CD4-positive, CD25-positive, alpha-beta regulatory T cell (primary cell): Measurements from ENCODE around the gene TMEM115. TPM values are rescaled to one million over a fixed set of nuclear protein-coding genes. Genes with fewer than 3 reads are reported as not detected.

Experiments
- ATAC-seq, 2 donors: fragments of 150-1000 bp; cut with Tn5 transposase; one replicate each; pipeline ENCODE4 v1.10.0; 2021; ENCODE audit warnings: low read depth in 2 of 2, moderate number of reproducible peaks in 2 of 2, moderate library complexity in 1 of 2
- DNase-seq, 3 donors: peaks; one replicate each; pipeline versions ENCODE4 v3.0.0 to v3.0.0-alpha.2; 2012 to 2022; ENCODE audit warnings: mixed read lengths in 1 of 3
- H3K27ac ChIP-seq: one replicate; pipeline ENCODE4 v1.7.0; 2013; ENCODE audit warnings: mild to moderate bottlenecking, low read length; ENCODE audit not compliant: insufficient read depth, poor library complexity, severe bottlenecking
- H3K27me3 ChIP-seq: one replicate; pipeline ENCODE4 v1.7.0; 2013; ENCODE audit warnings: low read length; ENCODE audit not compliant: control insufficient read depth, insufficient read depth
- H3K36me3 ChIP-seq: one replicate; pipeline ENCODE4 v1.7.0; 2013; ENCODE audit warnings: mild to moderate bottlenecking, low read length, moderate library complexity; ENCODE audit not compliant: control insufficient read depth, insufficient read depth
- H3K4me1 ChIP-seq: 2 replicates; pipeline ENCODE4 v1.7.0; 2013; ENCODE audit warnings: mild to moderate bottlenecking, low read length; ENCODE audit not compliant: insufficient read depth, control insufficient read depth, poor library complexity, severe bottlenecking
- H3K4me3 ChIP-seq: one replicate; pipeline ENCODE4 v1.7.0; 2013; ENCODE audit warnings: low read depth, mild to moderate bottlenecking, low read length, moderate library complexity
- H3K9me3 ChIP-seq, 2 experiments: 1 replicate in 1 of 2; 2 replicates in 1 of 2; pipeline ENCODE4 v1.7.0; 2013; ENCODE audit warnings: low read length in 2 of 2, mild to moderate bottlenecking in 1 of 2, moderate library complexity in 1 of 2; ENCODE audit not compliant: control insufficient read depth in 2 of 2
- H3K27ac Mint-ChIP-seq, 3 donors: one replicate each; pipeline ENCODE4 v1.8.0; 2020 to 2022; ENCODE audit warnings: mild to moderate bottlenecking in 3 of 3, mixed read lengths in 3 of 3, moderate library complexity in 2 of 3
- H3K27me3 Mint-ChIP-seq: one replicate; pipeline ENCODE4 v1.8.0; 2022; ENCODE audit warnings: mild to moderate bottlenecking, mixed read lengths
- H3K36me3 Mint-ChIP-seq: one replicate; pipeline ENCODE4 v1.8.0; 2020; ENCODE audit warnings: mixed read lengths
- H3K4me1 Mint-ChIP-seq, 4 donors: one replicate each; pipeline ENCODE4 v1.8.0; 2020 to 2022; ENCODE audit warnings: mixed read lengths in 4 of 4, mild to moderate bottlenecking in 1 of 4
- H3K4me3 Mint-ChIP-seq, 4 donors: one replicate each; pipeline ENCODE4 v1.8.0; 2020 to 2022; ENCODE audit warnings: mild to moderate bottlenecking in 4 of 4, mixed read lengths in 4 of 4, moderate library complexity in 3 of 4
- H3K9me3 Mint-ChIP-seq, 7 donors: one replicate each; pipeline ENCODE4 v1.8.0; 2020 to 2022; ENCODE audit warnings: mixed read lengths in 7 of 7, mild to moderate bottlenecking in 3 of 7, moderate library complexity in 2 of 7
- polyA plus RNA-seq, 4 donors: library from polyadenylated mRNA; unstranded; fragments of 300-500 nt; fragmentation: Illumina TruSeq; gene quantifications; one replicate each; pipeline ENCODE4 v1.2.3, GENCODE V29; 2021
- total RNA-seq: library from RNA; stranded (reverse); gene quantifications from one replicate; pipeline ENCODE4 v1.2.3, GENCODE V29; 2022

Gene TMEM115
- total and polyA plus RNA-seq, 5 donors from 2014 or later: 18.3 to 38.6 (median 36.3) TPM

DNA sequence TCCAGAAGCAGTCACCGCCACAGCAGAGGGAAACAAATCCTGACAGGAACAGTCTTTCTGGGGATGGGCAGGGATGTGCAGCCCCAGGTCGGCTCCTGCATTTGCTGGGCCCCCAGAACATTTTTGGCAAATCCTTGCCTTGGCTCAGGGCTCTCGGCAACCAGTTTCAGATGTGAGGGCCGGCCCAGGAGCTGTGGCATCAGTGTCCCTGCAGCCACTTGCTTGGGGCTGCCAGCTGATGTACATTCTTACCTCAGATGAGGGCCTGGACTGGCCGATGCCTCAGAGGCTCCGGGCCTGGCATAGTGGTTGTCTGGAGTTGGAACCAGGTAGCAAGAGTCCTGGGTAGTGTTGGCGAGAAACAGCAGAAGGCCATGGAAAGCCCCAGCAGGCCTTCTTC lies 4.5 kb downstream of the TMEM115 start:
- H3K27me3 Mint-ChIP-seq: no peaks in the 10 kb centered on the region
- no peak overlapping the region for H3K27ac Mint-ChIP-seq
- peaks cover 0 to 83% (median 46%) of the 10 kb centered on the region in 4 donors for H3K4me1 Mint-ChIP-seq
- ATAC-seq: no peak
- DNase-seq: no peak
- H3K4me3 ChIP-seq: no peak overlapping the region
- H3K27me3 ChIP-seq: no peaks in the 10 kb centered on the region
- no peaks in the 10 kb centered on the region for H3K9me3 ChIP-seq
- peaks cover 57% of the 10 kb centered on the region for H3K4me1 ChIP-seq
- peaks cover 19% of the 10 kb centered on the region for H3K36me3 Mint-ChIP-seq
- no peak overlapping the region for H3K27ac ChIP-seq
- H3K4me3 Mint-ChIP-seq: peak overlapping the region in 2 of 4 donors; percentile 23 to 27
- H3K9me3 Mint-ChIP-seq: no peaks in the 10 kb centered on the region
- H3K36me3 ChIP-seq: peaks cover 40% of the 10 kb centered on the region

DNA sequence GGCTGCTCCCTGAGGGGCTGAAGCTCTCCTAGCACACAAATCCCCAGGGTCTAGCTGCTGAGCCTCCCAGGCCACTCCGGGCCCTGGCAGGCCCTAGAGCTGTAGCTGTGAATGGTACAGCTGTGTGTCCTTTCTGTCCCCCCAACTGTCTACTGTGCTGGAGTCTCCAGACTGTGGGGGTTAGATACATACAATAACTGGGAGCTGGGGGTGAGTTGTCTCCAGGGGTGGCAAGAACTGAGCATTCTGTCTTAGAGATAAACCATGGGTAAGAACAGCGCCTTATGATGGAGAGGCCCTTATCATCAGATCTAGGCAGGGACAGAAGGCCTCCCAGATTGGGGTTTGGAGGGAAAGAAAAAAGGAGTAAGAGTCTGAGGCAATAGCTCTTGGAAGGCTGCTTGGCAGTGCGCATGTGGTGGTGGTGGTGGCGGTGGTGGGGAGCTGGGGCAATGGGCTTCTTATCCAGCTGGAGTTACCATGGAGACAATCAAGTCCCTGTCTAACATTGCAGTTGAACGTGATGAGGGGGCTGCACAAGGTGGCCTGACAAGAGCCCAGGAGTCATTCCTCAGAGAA lies 5.0 kb downstream of the TMEM115 start:
- no peak overlapping the region for H3K27ac ChIP-seq
- peak overlapping the region in 1 of 3 donors; percentile 60 for H3K27ac Mint-ChIP-seq
- DNase-seq (no peak), ATAC-seq (no peak)
- no peak overlapping the region for H3K4me3 ChIP-seq
- no peaks in the 10 kb centered on the region for H3K9me3 Mint-ChIP-seq
- H3K27me3 ChIP-seq: no peaks in the 10 kb centered on the region
- H3K4me1 ChIP-seq: peaks cover 59% of the 10 kb centered on the region
- H3K4me3 Mint-ChIP-seq: peak overlapping the region; percentile 19 to 51 (median 29)
- H3K36me3 Mint-ChIP-seq: peaks cover 19% of the 10 kb centered on the region
- H3K27me3 Mint-ChIP-seq: no peaks in the 10 kb centered on the region
- H3K4me1 Mint-ChIP-seq: peaks cover 0 to 83% (median 46%) of the 10 kb centered on the region in 4 donors
- H3K36me3 ChIP-seq: peaks cover 41% of the 10 kb centered on the region
- H3K9me3 ChIP-seq: no peaks in the 10 kb centered on the region

DNA sequence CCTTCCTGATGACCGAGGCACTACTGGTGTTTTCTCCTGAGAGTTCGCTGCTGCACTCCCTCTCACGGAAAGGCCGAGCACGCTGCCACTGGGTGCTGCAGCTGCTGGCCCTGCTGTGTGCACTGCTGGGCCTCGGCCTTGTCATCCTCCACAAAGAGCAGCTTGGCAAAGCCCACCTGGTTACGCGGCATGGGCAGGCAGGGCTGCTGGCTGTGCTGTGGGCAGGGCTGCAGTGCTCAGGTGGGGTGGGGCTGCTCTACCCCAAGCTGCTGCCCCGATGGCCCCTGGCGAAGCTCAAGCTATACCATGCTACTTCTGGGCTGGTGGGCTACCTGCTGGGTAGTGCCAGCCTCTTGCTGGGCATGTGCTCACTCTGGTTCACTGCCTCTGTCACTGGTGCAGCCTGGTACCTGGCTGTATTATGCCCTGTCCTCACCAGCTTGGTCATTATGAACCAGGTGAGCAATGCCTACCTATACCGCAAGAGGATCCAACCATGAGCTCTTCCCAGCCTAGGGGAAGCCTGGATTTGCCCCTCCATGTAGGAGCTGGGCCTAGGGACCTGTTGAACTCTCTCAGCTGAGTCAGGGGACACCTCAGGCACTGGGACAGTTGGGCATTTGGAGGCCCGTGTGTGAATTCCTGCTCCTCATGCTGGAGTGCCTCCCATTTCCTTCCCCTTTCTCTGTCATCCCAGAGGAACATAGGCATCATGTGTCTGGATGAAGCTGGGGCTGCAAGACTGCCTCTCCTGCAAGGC lies 5.9 kb downstream of the TMEM115 start:
- H3K9me3 Mint-ChIP-seq: no peaks in the 10 kb centered on the region
- Histone ChIP-seq H3K36me3 (peaks cover 45% of the 10 kb centered on the region), H3K27ac (no peak overlapping the region), H3K9me3 (no peaks in the 10 kb centered on the region), H3K27me3 (no peaks in the 10 kb centered on the region), H3K4me1 (peaks cover 58% of the 10 kb centered on the region), H3K4me3 (no peak overlapping the region)
- peaks cover 0 to 88% (median 52%) of the 10 kb centered on the region in 4 donors for H3K4me1 Mint-ChIP-seq
- no peak for DNase-seq
- H3K36me3 Mint-ChIP-seq: peaks cover 19% of the 10 kb centered on the region
- H3K27me3 Mint-ChIP-seq: no peaks in the 10 kb centered on the region
- ATAC-seq: no peak
- H3K27ac Mint-ChIP-seq: no peak overlapping the region
- peak overlapping the region in 1 of 4 donors; percentile 84 for H3K4me3 Mint-ChIP-seq

- Histone ChIP-seq H3K36me3 (peaks cover 51% of the 10 kb centered on the region), H3K9me3 (no peaks in the 10 kb centered on the region), H3K27me3 (no peaks in the 10 kb centered on the region), H3K27ac (peak overlapping the region; percentile 26), H3K4me3 (no peak overlapping the region), H3K4me1 (peaks cover 51% of the 10 kb centered on the region)
- no peaks in the 10 kb centered on the region for H3K27me3 Mint-ChIP-seq
- no peak for ATAC-seq
- peak overlapping the region; percentile 13 to 84 (median 47) for H3K4me3 Mint-ChIP-seq
- peaks cover 20% of the 10 kb centered on the region for H3K36me3 Mint-ChIP-seq
- no peaks in the 10 kb centered on the region for H3K9me3 Mint-ChIP-seq
- peak overlapping the region in 1 of 3 donors; percentile 20 for H3K27ac Mint-ChIP-seq
- peak in 1 of 3 donors; percentile 41 for DNase-seq
- H3K4me1 Mint-ChIP-seq: peaks cover 0 to 88% (median 48%) of the 10 kb centered on the region in 4 donors
These were observed 6.5 kb downstream of the TMEM115 start for GRCh38 chr3:50352781-50353180.

- Histone ChIP-seq H3K27ac (peak overlapping the region; percentile 93), H3K4me1 (peaks cover 47% of the 10 kb centered on the region), H3K9me3 (no peaks in the 10 kb centered on the region), H3K36me3 (peaks cover 50% of the 10 kb centered on the region), H3K27me3 (no peaks in the 10 kb centered on the region), H3K4me3 (peak overlapping the region; percentile 83)
- H3K36me3 Mint-ChIP-seq: peaks cover 16% of the 10 kb centered on the region
- H3K4me1 Mint-ChIP-seq: peaks cover 5 to 87% (median 44%) of the 10 kb centered on the region in 4 donors
- H3K4me3 Mint-ChIP-seq: peak overlapping the region; percentile 91 to 97 (median 96)
- no peak for ATAC-seq
- no peaks in the 10 kb centered on the region for H3K27me3 Mint-ChIP-seq
- H3K9me3 Mint-ChIP-seq: no peaks in the 10 kb centered on the region
- H3K27ac Mint-ChIP-seq: peak overlapping the region; percentile 98 to 99 (median 99)
- DNase-seq: no peak
These were observed 8.0 kb downstream of the TMEM115 start for GRCh38 chr3:50351323-50351697.

- H3K4me1 ChIP-seq: peaks cover 46% of the 10 kb centered on the region
These were observed 8.6 kb downstream of the TMEM115 start, which contains the start of the genes CYB561D2 and NPRL2 for GRCh38 chr3:50350527-50351322. CYB561D2 (plus strand) TSS chr3:50350862; CDS start chr3:50351434, 572 bp downstream. NPRL2 (minus strand) TSS chr3:50350775; CDS start chr3:50350652, 123 bp downstream.

GRCh38 chr3:50350213-50350526 lies 9.2 kb downstream of the TMEM115 start:
- no peak for ATAC-seq
- H3K4me1 ChIP-seq: peaks cover 48% of the 10 kb centered on the region
- Mint-ChIP-seq H3K4me1 (peaks cover 5 to 85% (median 42%) of the 10 kb centered on the region in 4 donors), H3K4me3 (peak overlapping the region; percentile 91 to 97 (median 96)), H3K36me3 (peaks cover 13% of the 10 kb centered on the region), H3K27me3 (no peaks in the 10 kb centered on the region), H3K27ac (peak overlapping the region; percentile 98 to 99 (median 99)), H3K9me3 (no peaks in the 10 kb centered on the region)
- peak overlapping the region; percentile 93 for H3K27ac ChIP-seq
- no peaks in the 10 kb centered on the region for H3K9me3 ChIP-seq
- no peaks in the 10 kb centered on the region for H3K27me3 ChIP-seq
- peaks cover 40% of the 10 kb centered on the region for H3K36me3 ChIP-seq
- DNase-seq: no peak
- peak overlapping the region; percentile 81 for H3K4me3 ChIP-seq

More at GRCh38 chr3:50350527-50351322, 8.6 kb downstream of the TMEM115 start, which contains the start of the genes CYB561D2 and NPRL2:
- peak; percentile 86 to 87 for ATAC-seq
- peak within 1 kb of the TSS; percentile 98 to 99 (median 99) for H3K27ac Mint-ChIP-seq
- no peaks in the 10 kb centered on the region for H3K9me3 Mint-ChIP-seq
- H3K4me1 Mint-ChIP-seq: peaks cover 5 to 87% (median 44%) of the 10 kb centered on the region in 4 donors
- peak within 1 kb of the TSS; percentile 91 to 97 (median 96) for H3K4me3 Mint-ChIP-seq
- Histone ChIP-seq H3K27ac (peak within 1 kb of the TSS; percentile 93), H3K27me3 (no peaks in the 10 kb centered on the region), H3K4me3 (peak within 1 kb of the TSS; percentile 83), H3K9me3 (no peaks in the 10 kb centered on the region), H3K36me3 (peaks cover 45% of the 10 kb centered on the region)
- no peaks in the 10 kb centered on the region for H3K27me3 Mint-ChIP-seq
- peak; percentile 98 to 99 (median 99) for DNase-seq
- H3K36me3 Mint-ChIP-seq: peaks cover 16% of the 10 kb centered on the region
